KMS-11 (cell line): ENCODE measurements around the gene NOC3L.

Experiments
- H2AFZ ChIP-seq: fragments of 200-600 bp; sonication (generic); 2 replicates; pipeline ENCODE4 v1.6.1; 2016; ENCODE audit warnings: antibody characterized with exemption, mixed run types, low read depth
- H3K27ac ChIP-seq: fragments of 200-600 bp; sonication (generic); 2 replicates; pipeline ENCODE4 v1.6.1; 2016; ENCODE audit warnings: mild to moderate bottlenecking, mixed run types
- H3K27me3 ChIP-seq: fragments of 200-600 bp; sonication (generic); 2 replicates; pipeline ENCODE4 v1.6.1; 2017; ENCODE audit warnings: mild to moderate bottlenecking, low read depth, mixed run types, moderate library complexity; ENCODE audit not compliant: insufficient read depth
- H3K36me3 ChIP-seq: fragments of 200-600 bp; sonication (generic); 2 replicates; pipeline ENCODE4 v1.6.1; 2017; ENCODE audit warnings: mild to moderate bottlenecking, mixed run types; ENCODE audit not compliant: insufficient read depth
- H3K4me1 ChIP-seq: fragments of 200-600 bp; sonication (generic); 2 replicates; pipeline ENCODE4 v1.6.1; 2016; ENCODE audit warnings: mild to moderate bottlenecking, low read depth, mixed run types; ENCODE audit not compliant: poor library complexity, severe bottlenecking
- H3K4me2 ChIP-seq: fragments of 200-600 bp; sonication (generic); 2 replicates; pipeline ENCODE4 v1.7.0; 2016; ENCODE audit warnings: mild to moderate bottlenecking, mixed run types
- H3K4me3 ChIP-seq: fragments of 200-600 bp; sonication (generic); IDR thresholded peaks from 2 replicates; pipeline ENCODE4 v1.6.1; 2017; ENCODE audit warnings: low read depth, low read length, mixed read lengths; ENCODE audit not compliant: insufficient read depth
- H3K79me2 ChIP-seq: fragments of 200-600 bp; sonication (generic); 2 replicates; pipeline ENCODE4 v1.6.1; 2016; ENCODE audit warnings: low read depth, mixed run types; ENCODE audit not compliant: insufficient read depth
- H3K9ac ChIP-seq: fragments of 200-600 bp; sonication (generic); 2 replicates; pipeline ENCODE4 v1.6.1; 2016; ENCODE audit warnings: mild to moderate bottlenecking, mixed run types
- H4K20me1 ChIP-seq: fragments of 200-600 bp; sonication (generic); 2 replicates; pipeline ENCODE4 v1.6.1; 2016; ENCODE audit warnings: mild to moderate bottlenecking, mixed run types; ENCODE audit not compliant: insufficient read depth
- CTCF ChIP-seq: fragments of 200-600 bp; sonication (generic); conservative IDR thresholded peaks from 2 replicates; pipeline ENCODE4 v1.6.1; 2017; ENCODE audit warnings: low read depth, mild to moderate bottlenecking, antibody characterized with exemption, low read length, moderate library complexity, mixed read lengths

Gene NOC3L

DNA sequence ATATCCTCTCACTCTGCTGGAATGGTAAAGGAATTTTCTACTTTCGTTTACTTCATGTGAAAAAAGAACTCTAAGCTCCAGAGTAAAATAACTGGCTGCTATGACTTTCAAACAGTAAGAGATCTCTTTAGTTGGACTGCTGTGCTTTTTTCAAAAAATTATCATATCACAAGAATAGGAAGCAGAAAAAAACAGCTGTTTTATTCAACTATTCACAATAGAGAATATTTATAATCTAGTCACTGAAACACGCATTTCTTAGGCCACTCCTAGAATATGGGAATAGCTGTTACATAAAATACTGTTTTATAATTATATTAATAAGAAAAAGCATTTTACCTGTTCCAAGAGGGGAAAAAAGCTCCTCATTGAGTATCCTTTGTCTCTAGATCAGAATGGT lies 29.7 kb downstream of the NOC3L start:
- no peaks in the 10 kb centered on the region for H3K27me3 ChIP-seq
- H2AFZ ChIP-seq: no peak overlapping the region
- no peaks in the 10 kb centered on the region for H3K4me1 ChIP-seq
- H3K27ac ChIP-seq: no peak overlapping the region
- peaks cover 11% of the 10 kb centered on the region for H3K36me3 ChIP-seq
- H3K4me2 ChIP-seq: no peak overlapping the region
- H3K4me3 ChIP-seq: no peak overlapping the region
- H4K20me1 ChIP-seq: no peaks in the 10 kb centered on the region
- no peaks in the 10 kb centered on the region for H3K79me2 ChIP-seq
- H3K9ac ChIP-seq: no peak overlapping the region
- TF ChIP-seq CTCF: no peak

DNA sequence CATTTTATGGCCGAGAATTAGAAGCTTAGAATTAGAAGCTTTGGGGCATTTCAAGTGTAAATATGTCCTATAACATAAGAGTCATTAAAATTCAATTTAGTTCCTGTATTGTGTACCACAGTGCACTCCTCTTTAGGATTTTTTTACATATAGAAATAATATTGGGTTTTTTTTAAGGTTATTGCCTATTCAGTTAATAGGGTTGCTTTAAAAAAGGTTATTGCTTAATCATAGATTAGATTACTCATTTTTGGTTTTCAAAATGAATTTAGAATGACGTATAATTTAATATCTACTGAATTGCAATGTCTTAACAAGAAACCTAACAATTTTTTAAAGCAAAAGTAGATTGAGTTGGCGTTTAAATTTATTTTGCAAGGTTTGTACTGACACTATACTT lies 34.1 kb downstream of the NOC3L start:
- Histone ChIP-seq H3K9ac (no peak overlapping the region), H3K4me2 (no peak overlapping the region), H2AFZ (no peak overlapping the region), H3K27ac (no peak overlapping the region), H3K36me3 (peaks cover 6% of the 10 kb centered on the region), H3K27me3 (no peaks in the 10 kb centered on the region), H3K79me2 (no peaks in the 10 kb centered on the region), H3K4me3 (no peak overlapping the region), H4K20me1 (no peaks in the 10 kb centered on the region), H3K4me1 (no peaks in the 10 kb centered on the region)
- no peak for TF ChIP-seq CTCF

- no peak overlapping the region for H3K27ac ChIP-seq
- no peak for TF ChIP-seq CTCF
- H3K36me3 ChIP-seq: peaks cover 4% of the 10 kb centered on the region
Observed at GRCh38 chr10:94327649-94328048, 35.1 kb downstream of the NOC3L start.

DNA sequence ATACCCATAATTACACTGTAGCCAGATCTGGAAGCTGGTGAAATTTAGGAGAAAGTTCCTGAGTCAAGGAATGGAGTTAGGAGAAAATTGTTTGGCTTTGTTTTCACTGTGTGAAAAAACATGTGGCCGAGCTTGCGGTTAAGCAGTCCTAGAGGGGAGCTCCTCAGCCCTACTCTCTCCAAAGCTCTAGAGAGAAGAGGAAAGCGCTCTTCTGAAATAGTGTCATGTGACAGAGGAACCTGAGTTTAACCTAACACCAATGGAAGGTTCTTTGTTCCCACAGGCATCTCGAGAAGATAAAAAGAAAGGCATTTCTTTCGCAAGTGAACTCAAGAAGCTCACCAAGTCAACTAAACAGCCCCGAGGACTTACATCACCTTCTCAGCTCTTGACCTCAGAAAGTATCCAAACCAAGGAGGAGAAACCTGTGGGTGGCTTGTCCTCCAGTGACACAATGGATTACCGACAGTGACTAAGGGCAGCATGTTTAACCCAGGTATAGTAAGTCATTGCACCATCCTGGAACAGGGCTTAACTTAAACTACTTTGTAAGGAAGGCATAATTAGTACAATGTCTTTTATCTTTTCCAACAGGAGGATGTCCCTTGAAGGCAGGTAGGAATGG lies 38.0 kb downstream of the NOC3L start:
- H2AFZ ChIP-seq: no peak overlapping the region
- no peak overlapping the region for H3K4me3 ChIP-seq
- no peak overlapping the region for H3K9ac ChIP-seq
- no peaks in the 10 kb centered on the region for H3K4me1 ChIP-seq
- no peak overlapping the region for H3K27ac ChIP-seq
- H3K27me3 ChIP-seq: no peaks in the 10 kb centered on the region
- no peaks in the 10 kb centered on the region; the same call in 1 of the 2 replicates for H3K36me3 ChIP-seq
- TF ChIP-seq CTCF: no peak
- H4K20me1 ChIP-seq: no peaks in the 10 kb centered on the region
- no peaks in the 10 kb centered on the region for H3K79me2 ChIP-seq
- no peak overlapping the region for H3K4me2 ChIP-seq

More at GRCh38 chr10:94327649-94328048, 35.1 kb downstream of the NOC3L start:
- Histone ChIP-seq H3K4me3 (no peak overlapping the region), H3K9ac (no peak overlapping the region), H3K4me1 (no peaks in the 10 kb centered on the region), H3K27me3 (no peaks in the 10 kb centered on the region), H3K4me2 (no peak overlapping the region), H4K20me1 (no peaks in the 10 kb centered on the region), H3K79me2 (no peaks in the 10 kb centered on the region), H2AFZ (no peak overlapping the region)
